Effector memory CD8-positive, alpha-beta T cell (primary cell): ENCODE results near the gene OR51Q1.

Source experiments
- ATAC-seq: fragments of 150-1000 bp; cut with Tn5 transposase; replicated peaks from 2 replicates; pipeline ENCODE4 v1.10.0; 2021; ENCODE audit warnings: mild to moderate bottlenecking, moderate library complexity
- DNase-seq, 3 experiments: peaks; one replicate each; pipeline ENCODE4 v3.0.0; 2021
- H3K27ac Mint-ChIP-seq, 2 donors: one replicate each; pipeline ENCODE4 v1.8.0; 2022; ENCODE audit warnings: mild to moderate bottlenecking in 2 of 2, mixed read lengths in 2 of 2, moderate library complexity in 2 of 2
- H3K27me3 Mint-ChIP-seq, 2 donors: one replicate each; pipeline ENCODE4 v1.8.0; 2022; ENCODE audit warnings: mixed read lengths in 2 of 2
- H3K36me3 Mint-ChIP-seq: one replicate; pipeline ENCODE4 v1.8.0; 2022; ENCODE audit warnings: mild to moderate bottlenecking, moderate library complexity, mixed read lengths; ENCODE audit not compliant: insufficient read depth
- H3K4me1 Mint-ChIP-seq, 2 donors: one replicate each; pipeline ENCODE4 v1.8.0; 2022; ENCODE audit warnings: low read depth in 2 of 2, mixed read lengths in 2 of 2
- H3K4me3 Mint-ChIP-seq, 2 donors: one replicate each; pipeline ENCODE4 v1.8.0; 2022; ENCODE audit warnings: mild to moderate bottlenecking in 2 of 2, mixed read lengths in 2 of 2, moderate library complexity in 2 of 2
- H3K9me3 Mint-ChIP-seq, 2 donors: one replicate each; pipeline ENCODE4 v1.8.0; 2022; ENCODE audit warnings: mixed read lengths in 2 of 2
- total RNA-seq, 9 experiments: gene quantifications; one replicate each; lab custom pipeline; 2026; lab: John Stamatoyannopoulos, UW

The OR51Q1 gene
- total RNA-seq = 0 to 0.11 (median 0) reads per million in 9 experiments

- H3K4me1 Mint-ChIP-seq = no peaks in the 10 kb centered on the region
- no peak within 1 kb of the TSS for H3K27ac Mint-ChIP-seq
- H3K9me3 Mint-ChIP-seq = peaks cover 2 to 7% of the 10 kb centered on the region in 2 donors
- DNase-seq (no peak), ATAC-seq (no peak)
- H3K4me3 Mint-ChIP-seq = no peak within 1 kb of the TSS
- H3K27me3 Mint-ChIP-seq = peaks cover 12 to 14% of the 10 kb centered on the region in 2 donors
- H3K36me3 Mint-ChIP-seq = no peaks in the 10 kb centered on the region
These were observed at the start of gene OR51Q1 for GRCh38 chr11:5421811-5422210. Gene OR51Q1 (plus strand): TSS chr11:5422111. CDS start chr11:5422201, 90 bp downstream.

DNA sequence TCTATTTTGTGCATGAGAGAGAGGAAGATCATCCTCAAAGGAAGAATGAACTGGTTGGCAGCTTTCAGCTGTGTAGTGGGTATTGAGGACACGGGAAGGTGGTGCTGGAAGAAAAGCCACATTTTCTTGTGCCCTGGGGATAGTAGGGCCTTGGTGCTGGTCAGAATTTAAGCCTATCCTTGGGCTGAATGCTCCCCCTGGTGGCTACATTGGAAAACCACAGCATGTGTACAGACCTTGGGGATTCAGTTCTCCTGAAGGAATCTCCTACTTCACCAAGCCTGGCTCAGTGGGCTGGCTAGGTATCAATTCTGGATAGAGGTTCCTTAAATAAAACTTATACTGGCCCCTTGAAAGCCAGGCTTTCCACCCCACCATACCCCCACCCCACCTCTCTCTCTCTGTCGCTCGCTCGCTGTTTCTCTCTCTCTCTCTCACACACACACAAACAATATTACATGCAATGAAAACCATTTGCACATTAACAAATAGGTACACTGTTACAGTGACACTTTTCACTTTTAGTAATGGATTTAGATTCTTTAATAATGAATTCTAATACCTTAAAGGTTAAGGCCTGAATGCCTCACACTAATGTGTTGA is 41.1 kb upstream of the OR51Q1 start:
- no peak for DNase-seq
- H3K27ac Mint-ChIP-seq = no peak overlapping the region
- H3K27me3 Mint-ChIP-seq = peaks cover 0 to 12% of the 10 kb centered on the region in 2 donors
- ATAC-seq = no peak
- H3K9me3 Mint-ChIP-seq = peaks cover 0 to 3% of the 10 kb centered on the region in 2 donors
- H3K36me3 Mint-ChIP-seq = no peaks in the 10 kb centered on the region
- H3K4me1 Mint-ChIP-seq = no peaks in the 10 kb centered on the region
- no peak overlapping the region for H3K4me3 Mint-ChIP-seq

DNA sequence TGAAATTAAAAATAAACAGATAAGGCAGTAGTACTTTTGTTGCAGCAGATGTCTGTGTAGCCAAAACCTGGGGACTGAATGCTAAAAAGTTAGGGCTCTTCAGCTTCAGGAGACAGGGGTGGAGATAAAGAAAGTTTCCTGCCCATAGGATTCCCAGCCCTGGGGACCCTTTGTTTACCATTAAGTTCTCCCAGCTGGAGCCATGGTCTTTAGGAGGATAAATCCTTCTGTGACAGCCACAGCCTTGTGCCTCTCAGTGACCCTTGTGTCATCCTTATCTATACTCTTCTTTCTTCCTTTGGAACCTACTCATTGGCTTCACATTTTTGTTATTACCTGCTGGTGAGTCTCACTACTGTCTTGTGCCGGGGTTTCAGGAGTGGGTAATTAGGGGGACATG is 38.3 kb upstream of the OR51Q1 start, which contains the start of gene OR51M1:
Gene OR51M1 (plus strand): TSS at position 237 of the 400 bp plus-strand sequence. CDS start 5,587 bp downstream, outside the sequence.
- Mint-ChIP-seq H3K36me3 (no peaks in the 10 kb centered on the region), H3K27ac (no peak within 1 kb of the TSS), H3K4me1 (no peaks in the 10 kb centered on the region), H3K4me3 (no peak within 1 kb of the TSS), H3K27me3 (peaks cover 0 to 6% of the 10 kb centered on the region in 2 donors), H3K9me3 (no peaks in the 10 kb centered on the region)
- ATAC-seq (no peak), DNase-seq (no peak)

- ATAC-seq = no peak
These were observed 37.6 kb upstream of the OR51Q1 start for GRCh38 chr11:5384335-5384734.

DNA sequence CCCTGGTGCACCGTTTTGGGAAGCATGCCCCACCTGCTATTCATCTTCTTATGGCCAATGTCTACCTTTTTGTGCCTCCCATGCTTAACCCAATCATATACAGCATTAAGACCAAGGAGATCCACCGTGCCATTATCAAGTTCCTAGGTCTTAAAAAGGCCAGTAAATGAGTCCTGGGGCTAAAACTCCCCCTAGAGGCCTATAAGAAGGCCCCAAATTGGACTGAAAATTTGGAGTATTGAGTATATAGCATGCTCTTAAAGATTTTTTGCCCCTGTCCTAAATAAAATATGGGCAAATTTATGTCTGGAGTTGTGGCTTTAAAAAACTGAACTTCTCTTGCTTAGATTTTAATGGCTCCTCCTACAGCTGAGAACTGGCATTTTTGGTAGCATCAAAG is 31.7 kb upstream of the OR51Q1 start:
- no peaks in the 10 kb centered on the region for H3K4me1 Mint-ChIP-seq
- no peak for DNase-seq

More at GRCh38 chr11:5384335-5384734, 37.6 kb upstream of the OR51Q1 start:
- no peaks in the 10 kb centered on the region for H3K4me1 Mint-ChIP-seq
- no peak for DNase-seq
- H3K9me3 Mint-ChIP-seq = no peaks in the 10 kb centered on the region
- no peaks in the 10 kb centered on the region for H3K36me3 Mint-ChIP-seq
- H3K27me3 Mint-ChIP-seq = peaks cover 0 to 6% of the 10 kb centered on the region in 2 donors
- no peak overlapping the region for H3K27ac Mint-ChIP-seq
- H3K4me3 Mint-ChIP-seq = no peak overlapping the region

GRCh38 chr11:5394091-5394490 is 27.8 kb upstream of the OR51Q1 start:
- ATAC-seq = no peak
- peaks cover 0 to 5% of the 10 kb centered on the region in 2 donors for H3K9me3 Mint-ChIP-seq

More for the DNA sequence above, 31.7 kb upstream of the OR51Q1 start:
- Mint-ChIP-seq H3K27me3 (peaks cover 0 to 7% of the 10 kb centered on the region in 2 donors), H3K36me3 (no peaks in the 10 kb centered on the region), H3K9me3 (peaks cover 0 to 3% of the 10 kb centered on the region in 2 donors), H3K27ac (no peak overlapping the region), H3K4me3 (no peak overlapping the region)
- no peak for ATAC-seq

GRCh38 chr11:5398936-5399335 is 23.0 kb upstream of the OR51Q1 start:
- Mint-ChIP-seq H3K9me3 (peaks cover 2 to 6% of the 10 kb centered on the region in 2 donors), H3K27me3 (peaks cover 0 to 14% of the 10 kb centered on the region in 2 donors), H3K4me1 (no peaks in the 10 kb centered on the region), H3K36me3 (no peaks in the 10 kb centered on the region), H3K4me3 (no peak overlapping the region), H3K27ac (no peak overlapping the region)
- DNase-seq = no peak
- no peak for ATAC-seq

More at GRCh38 chr11:5394091-5394490, 27.8 kb upstream of the OR51Q1 start:
- Mint-ChIP-seq H3K4me3 (no peak overlapping the region), H3K36me3 (no peaks in the 10 kb centered on the region), H3K27ac (no peak overlapping the region), H3K27me3 (peaks cover 0 to 7% of the 10 kb centered on the region in 2 donors), H3K4me1 (no peaks in the 10 kb centered on the region)
- no peak for DNase-seq

DNA sequence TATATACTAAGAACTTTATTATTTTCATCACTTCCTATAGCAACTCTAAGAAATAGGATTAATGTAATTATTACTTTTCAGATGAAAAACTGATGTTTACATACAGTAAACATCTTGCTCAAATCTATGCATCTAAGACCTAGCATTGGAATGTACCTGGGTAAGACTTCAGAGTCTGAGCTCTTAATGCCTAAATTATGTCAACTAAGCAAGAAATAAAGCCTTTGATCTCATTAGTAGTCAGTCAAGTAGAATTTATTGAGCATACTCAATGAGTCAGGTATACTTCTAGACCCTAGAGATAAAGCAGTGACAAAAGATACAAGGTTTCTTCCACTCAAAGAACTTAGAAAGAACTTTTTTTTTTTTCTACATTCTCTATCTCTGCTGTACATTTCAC is 16.7 kb upstream of the OR51Q1 start:
- ATAC-seq (no peak), DNase-seq (no peak)
- Mint-ChIP-seq H3K27me3 (peaks cover 25% of the 10 kb centered on the region in 2 donors), H3K4me3 (no peak overlapping the region), H3K9me3 (peaks cover 0 to 6% of the 10 kb centered on the region in 2 donors), H3K27ac (no peak overlapping the region), H3K36me3 (no peaks in the 10 kb centered on the region), H3K4me1 (no peaks in the 10 kb centered on the region)

- peaks cover 2 to 7% of the 10 kb centered on the region in 2 donors for H3K9me3 Mint-ChIP-seq
- DNase-seq = no peak
These were observed 918 bp upstream of the OR51Q1 start for GRCh38 chr11:5420993-5421392.

DNA sequence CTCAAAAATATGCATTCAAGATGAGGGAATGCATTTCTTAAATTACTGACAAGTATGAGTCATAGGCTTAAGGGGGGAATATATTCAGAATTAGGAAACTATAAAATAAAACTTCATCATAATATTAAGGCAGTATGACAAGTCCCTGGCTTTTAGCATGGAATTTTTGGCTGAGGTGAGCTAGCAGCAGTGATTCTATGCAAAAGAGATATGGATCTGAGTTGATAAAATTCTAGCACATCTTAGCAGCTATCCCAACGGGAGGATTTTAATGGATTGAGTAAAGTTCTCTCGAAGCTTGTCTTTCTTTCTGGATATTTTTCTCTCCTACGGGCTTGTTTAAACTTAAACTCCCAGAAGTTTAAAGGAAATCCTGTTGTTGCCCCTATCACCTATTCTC is 1.2 kb downstream of the OR51Q1 start:
- H3K4me3 Mint-ChIP-seq = no peak overlapping the region
- H3K27ac Mint-ChIP-seq = no peak overlapping the region
- H3K4me1 Mint-ChIP-seq = no peaks in the 10 kb centered on the region
- ATAC-seq = no peak
- no peak for DNase-seq
- H3K9me3 Mint-ChIP-seq = peaks cover 2 to 7% of the 10 kb centered on the region in 2 donors
- H3K27me3 Mint-ChIP-seq = peaks cover 12 to 14% of the 10 kb centered on the region in 2 donors
- no peaks in the 10 kb centered on the region for H3K36me3 Mint-ChIP-seq

More at GRCh38 chr11:5420993-5421392, 918 bp upstream of the OR51Q1 start:
- H3K4me3 Mint-ChIP-seq = no peak overlapping the region
- H3K27me3 Mint-ChIP-seq = peaks cover 12 to 14% of the 10 kb centered on the region in 2 donors
- H3K4me1 Mint-ChIP-seq = no peaks in the 10 kb centered on the region
- ATAC-seq = no peak
- H3K36me3 Mint-ChIP-seq = no peaks in the 10 kb centered on the region
- no peak overlapping the region for H3K27ac Mint-ChIP-seq

GRCh38 chr11:5441414-5441813 is 19.5 kb downstream of the OR51Q1 start, which contains the start of gene OR51I1:
Gene OR51I1 (minus strand): TSS chr11:5441514. CDS start chr11:5441514, 0 bp downstream.
- no peak within 1 kb of the TSS for H3K27ac Mint-ChIP-seq
- H3K4me1 Mint-ChIP-seq = no peaks in the 10 kb centered on the region
- no peak within 1 kb of the TSS for H3K4me3 Mint-ChIP-seq
- DNase-seq (no peak), ATAC-seq (no peak)
- peaks cover 15 to 25% of the 10 kb centered on the region in 2 donors for H3K27me3 Mint-ChIP-seq
- no peaks in the 10 kb centered on the region for H3K9me3 Mint-ChIP-seq
- no peaks in the 10 kb centered on the region for H3K36me3 Mint-ChIP-seq

GRCh38 chr11:5443835-5444393 is 22.0 kb downstream of the OR51Q1 start:
- Mint-ChIP-seq H3K27ac (no peak overlapping the region), H3K9me3 (no peaks in the 10 kb centered on the region), H3K4me1 (no peaks in the 10 kb centered on the region), H3K36me3 (no peaks in the 10 kb centered on the region), H3K27me3 (peaks cover 25 to 36% of the 10 kb centered on the region in 2 donors), H3K4me3 (no peak overlapping the region)
- DNase-seq (no peak), ATAC-seq (no peak)

DNA sequence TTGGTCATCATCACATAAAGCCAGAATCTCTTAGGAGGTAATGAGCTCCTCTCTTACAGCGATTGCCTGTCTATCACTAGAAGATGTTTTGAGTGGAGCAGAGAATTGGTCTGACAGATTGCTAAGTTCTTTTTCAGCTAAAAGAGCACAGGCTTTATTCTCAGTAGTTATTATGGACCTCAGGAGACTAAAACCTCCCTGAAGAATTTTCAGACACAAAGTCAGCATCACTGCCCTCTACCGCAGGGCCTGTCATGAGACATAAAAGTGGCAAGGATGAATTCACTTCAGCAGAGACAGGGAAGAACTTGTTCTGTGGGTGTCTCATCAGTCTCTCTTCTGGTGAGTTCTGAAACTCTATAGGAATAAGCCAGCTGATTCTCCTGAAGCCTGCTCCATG is 27.1 kb downstream of the OR51Q1 start, which contains the start of gene OR51I2:
Gene OR51I2 (plus strand): TSS at position 301 of the 400 bp plus-strand sequence. CDS start 4,166 bp downstream, outside the sequence.
- no peaks in the 10 kb centered on the region for H3K36me3 Mint-ChIP-seq
- H3K9me3 Mint-ChIP-seq = no peaks in the 10 kb centered on the region
- H3K27me3 Mint-ChIP-seq = peaks cover 19 to 23% of the 10 kb centered on the region in 2 donors
- DNase-seq (no peak), ATAC-seq (no peak)
- H3K4me3 Mint-ChIP-seq = no peak within 1 kb of the TSS
- H3K27ac Mint-ChIP-seq = no peak within 1 kb of the TSS
- no peaks in the 10 kb centered on the region for H3K4me1 Mint-ChIP-seq

GRCh38 chr11:5449432-5449831 is 27.5 kb downstream of the OR51Q1 start:
- Mint-ChIP-seq H3K27me3 (peaks cover 19 to 20% of the 10 kb centered on the region in 2 donors), H3K4me1 (no peaks in the 10 kb centered on the region), H3K4me3 (no peak overlapping the region), H3K27ac (no peak overlapping the region), H3K36me3 (no peaks in the 10 kb centered on the region), H3K9me3 (no peaks in the 10 kb centered on the region)
- ATAC-seq = no peak
- DNase-seq = no peak
